AG10803 (cell line): ENCODE results near the gene C10orf88.

Experiments used
- DNase-seq: peaks from one replicate; pipeline ENCODE4 v3.0.0; 2010; ENCODE audit warnings: low read depth
- H3K4me3 ChIP-seq: 2 replicates; pipeline ENCODE4 v1.5.1; 2011; ENCODE audit warnings: mild to moderate bottlenecking, low read length, control low read depth
- TF ChIP-seq, protein P1 (sequence below): conservative IDR thresholded peaks from 2 replicates; pipeline ENCODE4 v1.5.1; 2011; ENCODE audit warnings: mild to moderate bottlenecking, low read length, control low read depth, inconsistent platforms

C10orf88 gene, protein sequence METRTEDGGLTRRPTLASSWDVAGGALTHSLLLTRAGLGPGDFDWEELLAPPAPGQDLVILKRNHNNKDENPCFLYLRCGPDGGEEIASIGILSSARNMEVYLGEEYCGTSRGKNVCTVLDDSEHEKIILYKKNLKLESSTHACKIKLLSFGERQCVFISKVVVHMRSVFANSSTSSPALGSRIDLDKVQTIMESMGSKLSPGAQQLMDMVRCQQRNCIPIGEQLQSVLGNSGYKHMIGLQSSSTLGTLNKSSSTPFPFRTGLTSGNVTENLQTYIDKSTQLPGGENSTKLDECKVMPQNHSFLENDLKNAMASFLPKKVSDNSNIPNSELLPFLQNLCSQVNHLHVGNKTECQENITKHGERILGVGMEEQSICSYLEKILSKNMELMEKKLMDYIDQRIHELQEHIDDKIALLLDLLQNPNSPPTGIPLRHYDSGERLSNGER

DNA sequence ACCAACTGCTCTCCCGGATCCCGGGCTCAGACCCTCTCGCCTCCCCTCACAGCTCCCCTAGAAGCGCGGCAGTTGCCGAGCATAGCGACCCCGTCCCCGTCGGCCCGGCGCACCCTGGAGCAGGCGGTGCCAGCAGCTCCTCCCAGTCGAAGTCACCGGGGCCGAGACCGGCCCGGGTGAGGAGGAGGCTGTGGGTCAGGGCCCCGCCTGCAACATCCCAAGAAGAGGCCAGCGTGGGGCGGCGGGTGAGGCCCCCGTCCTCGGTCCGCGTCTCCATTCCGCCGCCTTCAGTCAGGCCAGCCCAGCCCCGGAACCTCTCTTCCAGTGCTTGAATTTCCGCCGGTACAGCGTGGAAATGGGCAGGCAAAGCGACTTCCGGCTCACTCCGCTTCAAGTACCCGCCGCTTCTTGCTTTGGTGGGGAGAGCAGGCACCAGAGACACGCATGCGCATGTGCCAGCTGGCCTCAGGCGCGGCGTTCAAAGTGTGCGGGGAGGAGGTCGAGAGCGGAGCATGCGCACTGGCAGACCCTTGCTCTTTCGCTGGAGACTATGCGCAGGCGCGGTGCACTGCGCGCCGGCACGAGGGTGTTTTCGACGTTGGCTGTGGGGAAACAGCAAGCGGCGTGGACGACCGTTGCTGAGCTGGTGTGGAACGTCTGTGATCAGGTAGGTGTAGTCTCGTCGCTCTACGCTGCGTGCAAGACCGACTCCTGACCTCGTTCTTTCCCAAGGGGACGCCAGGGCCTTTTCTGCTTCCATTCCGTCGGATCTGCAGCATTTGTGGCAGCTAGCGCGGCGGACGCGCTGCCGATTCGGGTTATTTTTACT lies at the start of gene C10orf88:
C10orf88 (minus strand) TSS at position 326 of the 829 bp plus-strand sequence; CDS start at position 277, 49 bp downstream.
- TF ChIP-seq, protein P1, sequence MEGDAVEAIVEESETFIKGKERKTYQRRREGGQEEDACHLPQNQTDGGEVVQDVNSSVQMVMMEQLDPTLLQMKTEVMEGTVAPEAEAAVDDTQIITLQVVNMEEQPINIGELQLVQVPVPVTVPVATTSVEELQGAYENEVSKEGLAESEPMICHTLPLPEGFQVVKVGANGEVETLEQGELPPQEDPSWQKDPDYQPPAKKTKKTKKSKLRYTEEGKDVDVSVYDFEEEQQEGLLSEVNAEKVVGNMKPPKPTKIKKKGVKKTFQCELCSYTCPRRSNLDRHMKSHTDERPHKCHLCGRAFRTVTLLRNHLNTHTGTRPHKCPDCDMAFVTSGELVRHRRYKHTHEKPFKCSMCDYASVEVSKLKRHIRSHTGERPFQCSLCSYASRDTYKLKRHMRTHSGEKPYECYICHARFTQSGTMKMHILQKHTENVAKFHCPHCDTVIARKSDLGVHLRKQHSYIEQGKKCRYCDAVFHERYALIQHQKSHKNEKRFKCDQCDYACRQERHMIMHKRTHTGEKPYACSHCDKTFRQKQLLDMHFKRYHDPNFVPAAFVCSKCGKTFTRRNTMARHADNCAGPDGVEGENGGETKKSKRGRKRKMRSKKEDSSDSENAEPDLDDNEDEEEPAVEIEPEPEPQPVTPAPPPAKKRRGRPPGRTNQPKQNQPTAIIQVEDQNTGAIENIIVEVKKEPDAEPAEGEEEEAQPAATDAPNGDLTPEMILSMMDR, result no peak
- peak within 1 kb of the TSS; percentile 77 for H3K4me3 ChIP-seq
- DNase-seq, result peak; percentile 99

GRCh38 chr10:123001370-123001769 lies 47.3 kb upstream of the C10orf88 start:
- no peak for DNase-seq
- no peak overlapping the region for H3K4me3 ChIP-seq
- TF ChIP-seq, protein P1, result no peak

DNA sequence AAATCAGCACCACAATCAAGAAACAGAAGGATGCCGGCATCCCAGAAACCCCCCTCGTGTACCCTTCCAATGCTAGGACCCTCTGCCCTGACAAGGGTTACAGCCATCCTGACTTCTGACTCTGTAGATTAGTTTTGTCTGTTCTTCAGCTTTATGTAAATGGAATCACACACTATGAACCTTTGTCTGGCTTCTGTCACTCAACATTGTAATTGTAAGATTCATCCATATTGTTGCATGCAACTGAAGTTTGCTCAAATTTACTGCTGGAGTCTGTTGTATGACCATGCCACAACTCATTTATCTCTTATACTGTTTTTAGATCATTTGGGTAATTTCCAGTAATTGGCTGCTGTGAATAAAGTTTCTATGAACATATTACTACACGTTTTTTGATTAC lies 46.1 kb upstream of the C10orf88 start:
- no peak overlapping the region for H3K4me3 ChIP-seq
- TF ChIP-seq, protein P1, result no peak
- DNase-seq, result no peak

- H3K4me3 ChIP-seq, result no peak overlapping the region
- DNase-seq, result no peak
- TF ChIP-seq, protein P1, result no peak
Observed at GRCh38 chr10:122999347-122999746, 45.3 kb upstream of the C10orf88 start.

DNA sequence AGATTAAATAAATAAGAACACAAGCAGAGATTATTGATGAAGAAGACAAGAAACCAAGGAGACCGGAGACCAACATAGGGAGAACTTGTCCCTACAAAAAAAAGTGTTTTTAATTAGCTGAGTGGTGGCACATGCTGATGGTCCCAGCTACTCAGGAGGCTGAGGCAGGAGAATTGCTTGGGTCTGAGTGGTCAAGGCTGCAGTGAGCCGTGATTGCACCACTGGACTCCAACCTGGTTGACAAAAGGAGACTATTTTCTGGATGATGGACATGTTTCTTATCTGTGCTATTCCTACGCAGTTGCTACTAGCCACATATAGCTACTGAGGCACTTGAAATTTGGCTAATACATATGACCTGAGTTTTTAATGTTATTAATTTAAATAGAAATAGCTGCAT lies 44.9 kb upstream of the C10orf88 start:
- TF ChIP-seq, protein P1, result no peak

DNA sequence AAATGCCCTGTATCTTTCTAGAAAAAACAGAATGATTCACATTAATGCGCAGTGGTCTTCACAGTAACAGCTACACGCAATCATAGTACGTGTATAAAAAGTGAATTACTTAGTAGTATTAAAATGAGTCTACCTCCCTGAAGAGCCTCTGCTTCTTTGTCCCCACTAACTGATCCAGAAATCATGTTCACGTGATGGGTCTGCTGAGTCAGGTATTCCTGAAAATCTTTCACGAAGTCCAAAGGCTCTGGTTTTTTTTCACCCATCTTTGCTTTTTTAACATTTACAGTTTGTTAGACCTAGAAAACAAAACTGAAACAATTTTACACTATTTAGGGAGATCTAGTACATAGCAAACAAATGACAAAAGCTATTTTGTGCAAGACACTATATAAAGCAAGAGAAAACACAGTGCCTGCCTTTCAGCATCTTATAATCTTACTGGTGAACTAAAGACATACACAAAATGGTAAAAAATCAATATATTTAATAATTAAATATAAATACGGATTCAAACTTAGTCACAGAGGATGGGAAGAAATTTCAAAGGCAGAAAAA lies 44.4 kb upstream of the C10orf88 start:
- TF ChIP-seq, protein P1, result no peak
- no peak overlapping the region for H3K4me3 ChIP-seq
- no peak for DNase-seq

More for the DNA sequence above, 44.9 kb upstream of the C10orf88 start:
- DNase-seq, result no peak
- no peak overlapping the region for H3K4me3 ChIP-seq
